Psoas muscle (tissue), 8 donors: Measurements from ENCODE around the gene MIOX. TPM values are rescaled to one million over a fixed set of nuclear protein-coding genes. Genes with fewer than 3 reads are reported as not detected.

Source experiments
- ATAC-seq, 4 donors: fragments of 200-7000 bp; cut with Tn5 transposase; one replicate each; pipeline ENCODE4 v1.9.1; 2020; ENCODE audit warnings: moderate library complexity in 3 of 4, mild to moderate bottlenecking in 2 of 4
- DNase-seq, 2 donors: peaks; one replicate each; pipeline ENCODE4 v3.0.0-alpha.2; 2020
- H3K27ac ChIP-seq: fragments of 200-600 bp; one replicate; pipeline ENCODE4 v1.8.0; 2022
- H3K27me3 ChIP-seq, 3 donors: fragments of 200-600 bp in 1 of 3; one replicate each; pipeline versions ENCODE4 v1.6.1 to v1.8.0; 2013 to 2022; ENCODE audit warnings: low read length in 2 of 3, mild to moderate bottlenecking in 2 of 3, moderate library complexity in 1 of 3; ENCODE audit not compliant: insufficient read depth in 3 of 3
- H3K36me3 ChIP-seq, 2 donors: fragments of 200-600 bp in 1 of 2; one replicate each; pipeline versions ENCODE4 v1.6.1 to v1.8.0; 2013 to 2022; ENCODE audit warnings: low read depth in 1 of 2, mild to moderate bottlenecking in 1 of 2, moderate library complexity in 1 of 2; ENCODE audit not compliant: insufficient read depth in 1 of 2
- H3K4me1 ChIP-seq: fragments of 200-600 bp; one replicate; pipeline ENCODE4 v1.8.0; 2022
- H3K4me3 ChIP-seq: fragments of 200-600 bp; one replicate; pipeline ENCODE4 v1.8.0; 2022; ENCODE audit warnings: mild to moderate bottlenecking
- H3K9me3 ChIP-seq: fragments of 200-600 bp; one replicate; pipeline ENCODE4 v1.8.0; 2022
- CTCF ChIP-seq: fragments of 200-600 bp; IDR thresholded peaks from one replicate; pipeline ENCODE4 v1.8.0; 2022; ENCODE audit warnings: antibody characterized with exemption
- WGBS, 3 donors: extraction: QIAGEN DNeasy Blood & Tissue Kit; methylation state at CpG; one replicate each; pipeline versions ENCODE4 v1.1.6 to v1.1.7; 2013; 5-methylcytosine and 5-hydroxymethylcytosine counted together
- intact Hi-C, 2 donors: fragments of 100-400 bp; cut with DNase I; formaldehyde crosslinking; loops; one replicate each; pipeline versions ENCODE4 v1.11.0 to v1.14.2; 2022
- polyA plus RNA-seq, 3 donors: library from polyadenylated mRNA; stranded (reverse); fragments of 200-250 nt; gene quantifications; one replicate each; pipeline ENCODE4 v1.2.3, GENCODE V29; 2013
- total RNA-seq, 4 donors: library from RNA; stranded (reverse); fragmentation: NEBNext Ultra II Directional in 2 of 4; extraction: Animal tissue kit (Norgen Biotek cat#: 25700) in 2 of 4; gene quantifications; one replicate each; pipeline versions ENCODE4 v1.2.1 to v1.2.4, GENCODE V29; 2021 to 2023
- donor health status: healthy with polysubstance abuse.
- donor health status: DM: no; HTN: no; CAD: no; lungs with moderate emphysema.
- donor health status: Bipolar disorder and iron deficiency.
- donor health status: healthy.
- donor health status: DM: yes; HTN: yes; CAD: no.
- donor health status: DM: no; HTN: no; CAD: no.
- donor health status: DM: no; HTN: no; CAD: no.
- donor health status: DM: yes; HTN: yes; CAD: no.

MIOX gene
- total and polyA plus RNA-seq, 7 donors = not detected

DNA sequence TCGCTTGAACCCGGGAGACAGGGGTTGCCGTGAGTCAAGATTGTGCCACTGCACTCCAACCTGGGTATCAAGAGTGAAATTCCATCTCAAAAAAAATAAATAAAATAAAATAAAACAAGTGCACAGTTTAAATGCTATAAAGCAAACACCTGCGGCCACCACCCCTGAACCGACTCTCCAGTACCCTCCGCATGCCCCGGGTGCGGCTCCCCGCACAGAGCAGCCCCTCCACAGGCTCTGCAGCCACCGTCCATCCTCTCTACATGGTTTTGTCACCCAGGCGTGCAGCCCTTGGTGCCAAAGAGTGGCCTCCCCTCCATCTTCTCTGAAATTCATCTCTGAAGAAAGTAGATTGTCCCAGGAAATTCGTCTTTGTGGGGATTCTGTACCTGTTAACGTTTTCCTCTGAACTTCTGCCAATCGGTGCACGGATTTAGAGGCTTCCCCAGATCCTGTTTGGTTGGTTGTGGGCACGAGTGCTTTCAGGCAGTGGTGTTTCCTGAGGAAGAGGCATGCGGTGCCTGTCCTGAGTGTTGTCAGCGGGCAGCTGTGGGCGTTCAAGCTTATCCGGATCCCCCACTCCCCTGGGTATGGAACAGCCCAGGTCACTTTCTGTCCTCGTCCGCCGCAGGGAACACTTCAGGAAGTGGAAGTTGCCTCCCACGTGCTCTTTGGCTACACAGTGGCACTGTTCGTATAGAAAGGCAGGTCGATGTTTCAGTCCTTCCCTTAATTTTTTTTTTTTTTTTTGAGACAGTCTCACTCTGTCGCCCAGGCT, 4.1 kb downstream of the MIOX start:
- no peak for TF ChIP-seq CTCF
- H3K4me1 ChIP-seq = no peaks in the 10 kb centered on the region
- ATAC-seq (no peak), DNase-seq (no peak)
- intact Hi-C loops = no loop called here
- no peak overlapping the region for H3K27ac ChIP-seq
- H3K4me3 ChIP-seq = no peak overlapping the region
- H3K36me3 ChIP-seq = no peaks in the 10 kb centered on the region
- peaks cover 0 to 12% (median 0%) of the 10 kb centered on the region in 3 donors for H3K27me3 ChIP-seq
- no peaks in the 10 kb centered on the region for H3K9me3 ChIP-seq
- WGBS, 3 donors = 59 to 71% (median 69%) methylated on average over 27 of the region's 27 CpGs

- no peaks in the 10 kb centered on the region for H3K27me3 ChIP-seq
- H3K36me3 ChIP-seq = no peaks in the 10 kb centered on the region
- WGBS, 3 donors = 75 to 82% (median 78%) methylated on average over 6 of the region's 6 CpGs
- intact Hi-C loops = loop anchor here in 1 of 2 donors (5.0 kb wide), 1 partner anchor 135 kb away; no protein-coding TSS in a partner anchor
- H3K4me1 ChIP-seq = no peaks in the 10 kb centered on the region
- H3K27ac ChIP-seq = no peak overlapping the region
- DNase-seq = no peak
- no peak overlapping the region for H3K4me3 ChIP-seq
- no peak for ATAC-seq
- no peak for TF ChIP-seq CTCF
- H3K9me3 ChIP-seq = no peaks in the 10 kb centered on the region
These were observed 10.4 kb downstream of the MIOX start for GRCh38 chr22:50497093-50497492.

DNA sequence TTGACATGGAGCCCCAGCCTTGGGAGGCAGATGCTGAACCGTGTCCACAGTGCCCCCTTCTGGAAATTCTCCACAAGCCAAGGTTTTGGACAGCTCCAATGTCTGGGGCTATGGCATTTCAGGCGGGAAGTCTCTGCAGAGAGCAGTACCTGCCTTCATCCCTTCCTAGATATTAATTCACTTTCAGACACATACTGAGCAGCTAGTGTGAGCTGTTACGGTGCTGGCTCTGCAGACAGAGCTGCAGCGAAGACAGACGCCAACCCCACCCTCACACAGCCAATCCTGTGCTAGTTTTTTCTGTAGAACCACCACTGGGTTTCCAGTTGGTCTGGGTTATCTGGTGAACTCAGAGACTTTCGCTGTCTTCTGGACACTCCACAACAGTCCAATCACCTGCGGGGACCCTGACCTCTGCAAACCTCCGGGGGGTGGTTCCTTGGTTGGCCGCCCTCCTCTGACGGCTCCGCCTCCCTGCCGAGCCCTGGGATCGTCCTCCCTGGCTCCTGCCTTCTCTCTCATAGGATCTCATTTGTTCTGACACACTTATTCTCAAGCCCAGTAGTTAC, 11.7 kb downstream of the MIOX start:
- no peak for DNase-seq
- intact Hi-C loops = loop anchor here in 1 of 2 donors (5.0 kb wide), 1 partner anchor 136 kb away; no protein-coding TSS in a partner anchor

DNA sequence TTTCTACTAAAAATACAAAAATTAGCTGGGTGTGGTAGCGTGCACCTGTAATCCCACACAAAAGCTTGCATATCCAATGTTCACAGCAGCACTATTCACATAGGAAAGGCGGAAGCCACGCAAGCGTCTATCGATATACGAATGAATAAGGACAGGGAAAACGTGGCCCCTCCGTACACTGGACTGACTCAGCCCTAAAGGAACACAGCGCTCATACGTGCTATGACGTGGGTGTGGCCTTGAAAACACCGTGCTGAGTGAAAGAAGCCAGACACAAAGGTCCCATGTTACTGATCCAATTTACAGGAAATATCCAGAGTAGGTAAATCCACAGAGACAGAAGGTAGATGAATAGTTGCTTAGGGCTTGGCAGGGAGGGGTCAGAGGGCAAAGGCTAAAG, 13.8 kb downstream of the MIOX start:
- DNase-seq (no peak), ATAC-seq (no peak)
- no peaks in the 10 kb centered on the region for H3K27me3 ChIP-seq
- intact Hi-C loops = loop anchor here in 1 of 2 donors (10.0 kb wide), 1 partner anchor 246 kb away; the partner anchor contains the start of gene HDAC10
- 86 to 93% (median 88%) methylated on average over 12 of the region's 12 CpGs for WGBS, 3 donors
- no peak overlapping the region for H3K4me3 ChIP-seq
- H3K4me1 ChIP-seq = no peaks in the 10 kb centered on the region
- H3K36me3 ChIP-seq = peaks cover 0 to 23% of the 10 kb centered on the region in 2 donors
- no peak overlapping the region for H3K27ac ChIP-seq
- no peaks in the 10 kb centered on the region for H3K9me3 ChIP-seq
- no peak for TF ChIP-seq CTCF

More for the DNA sequence above, 11.7 kb downstream of the MIOX start:
- H3K27me3 ChIP-seq = no peaks in the 10 kb centered on the region
- no peak overlapping the region for H3K4me3 ChIP-seq
- no peaks in the 10 kb centered on the region for H3K9me3 ChIP-seq
- ATAC-seq = peak; percentile 52 to 74 (median 64)
- no peak overlapping the region for H3K27ac ChIP-seq
- 7 to 22% (median 8%) methylated on average over 13 of the region's 13 CpGs for WGBS, 3 donors
- peak; percentile 40 for TF ChIP-seq CTCF
- no peaks in the 10 kb centered on the region for H3K4me1 ChIP-seq
- H3K36me3 ChIP-seq = peaks cover 0 to 10% of the 10 kb centered on the region in 2 donors
